Left lung (tissue), 10 donors: ENCODE data around the gene IFNL1. TPM values are rescaled to one million over a fixed set of nuclear protein-coding genes. Genes with fewer than 3 reads are reported as not detected.
A peak's percentile ranks its signal among the peaks of the same experiment; 100 is the strongest.

Experiments used
- ATAC-seq: fragments of 200-7000 bp; cut with Tn5 transposase; one replicate; pipeline ENCODE4 v1.9.1; 2020; ENCODE audit warnings: moderate library complexity
- DNase-seq, 4 donors: peaks; one replicate each; pipeline ENCODE4 v3.0.0-alpha.2; 2013 to 2020
- H3K27ac ChIP-seq, 2 donors: fragments of 200-600 bp; sonication (generic) in 1 of 2; one replicate each; pipeline versions ENCODE4 v1.5.0 to v1.8.0; 2020 to 2021
- H3K27me3 ChIP-seq, 2 donors: fragments of 200-600 bp; sonication (generic) in 1 of 2; one replicate each; pipeline versions ENCODE4 v1.5.0 to v1.8.0; 2020 to 2021
- H3K36me3 ChIP-seq, 2 donors: fragments of 200-600 bp; sonication (generic) in 1 of 2; one replicate each; pipeline versions ENCODE4 v1.5.0 to v1.8.0; 2020 to 2021
- H3K4me1 ChIP-seq, 2 donors: fragments of 200-600 bp; one replicate each; pipeline ENCODE4 v1.8.0; 2021
- H3K4me3 ChIP-seq, 2 donors: fragments of 200-600 bp; sonication (generic) in 1 of 2; one replicate each; pipeline versions ENCODE4 v1.5.0 to v1.8.0; 2020 to 2021; ENCODE audit warnings: mild to moderate bottlenecking in 1 of 2
- H3K9me3 ChIP-seq, 2 donors: fragments of 200-600 bp; sonication (generic) in 1 of 2; one replicate each; pipeline versions ENCODE4 v1.5.0 to v1.8.0; 2020 to 2021
- CTCF ChIP-seq, 2 donors: fragments of 200-600 bp; sonication (generic) in 1 of 2; IDR thresholded peaks; one replicate each; pipeline versions ENCODE4 v1.5.0 to v1.8.0; 2021; ENCODE audit warnings: antibody characterized with exemption in 2 of 2
- intact Hi-C, 2 donors: fragments of 100-400 bp; cut with DNase I; formaldehyde crosslinking; loops; one replicate each; pipeline versions ENCODE4 v1.11.2 to v1.14.2; 2022
- polyA plus RNA-seq, 6 donors: library from polyadenylated mRNA; unstranded; fragments of 120-200 nt; gene quantifications; one replicate each; pipeline ENCODE4 v1.2.1, GENCODE V29; 2013; ENCODE audit not compliant: insufficient read length in 6 of 6
- total RNA-seq, 2 donors: library from RNA; stranded (reverse); fragmentation: NEBNext Ultra II Directional; extraction: Animal tissue kit (Norgen Biotek cat#: 25700); gene quantifications; one replicate each; pipeline ENCODE4 v1.2.1, GENCODE V29; 2021
- donor health status: DM: no; HTN: yes; CAD: no.
- donor health status: DM: no; HTN: no; CAD: no.

Gene IFNL1
- total and polyA plus RNA-seq, 8 donors = not detected

GRCh38 chr19:39301562-39301961 lies 5.4 kb downstream of the IFNL1 start:
- no peaks in the 10 kb centered on the region for H3K9me3 ChIP-seq
- no peak for TF ChIP-seq CTCF (IDR thresholded peaks at IDR 0.05)
- peaks cover 0 to 18% of the 10 kb centered on the region in 2 donors for H3K27me3 ChIP-seq
- no peaks in the 10 kb centered on the region for H3K4me1 ChIP-seq
- no peak for DNase-seq
- intact Hi-C loops = no loop called here
- ATAC-seq = no peak
- H3K36me3 ChIP-seq = no peaks in the 10 kb centered on the region
- H3K27ac ChIP-seq = no peak overlapping the region
- H3K4me3 ChIP-seq = no peak overlapping the region

GRCh38 chr19:39303373-39304184 lies 7.4 kb downstream of the IFNL1 start:
- DNase-seq = no peak
- peaks cover 18 to 28% of the 10 kb centered on the region in 2 donors for H3K27me3 ChIP-seq
- intact Hi-C loops = no loop called here
- no peak overlapping the region for H3K4me3 ChIP-seq
- H3K36me3 ChIP-seq = peaks cover 0 to 14% of the 10 kb centered on the region in 2 donors
- no peak for TF ChIP-seq CTCF (IDR thresholded peaks at IDR 0.05)
- peak; percentile 21 for ATAC-seq
- H3K9me3 ChIP-seq = no peaks in the 10 kb centered on the region
- H3K27ac ChIP-seq = no peak overlapping the region
- H3K4me1 ChIP-seq = no peaks in the 10 kb centered on the region

GRCh38 chr19:39304185-39304513 lies 7.9 kb downstream of the IFNL1 start:
- peaks cover 19 to 31% of the 10 kb centered on the region in 2 donors for H3K27me3 ChIP-seq
- no peaks in the 10 kb centered on the region for H3K4me1 ChIP-seq
- no peak for TF ChIP-seq CTCF (IDR thresholded peaks at IDR 0.05)
- no peak for ATAC-seq
- intact Hi-C loops = no loop called here
- no peak overlapping the region for H3K4me3 ChIP-seq
- H3K9me3 ChIP-seq = no peaks in the 10 kb centered on the region
- peaks cover 0 to 14% of the 10 kb centered on the region in 2 donors for H3K36me3 ChIP-seq
- DNase-seq = no peak
- no peak overlapping the region for H3K27ac ChIP-seq

GRCh38 chr19:39304701-39305571 lies 8.7 kb downstream of the IFNL1 start:
- H3K9me3 ChIP-seq = no peaks in the 10 kb centered on the region
- H3K27ac ChIP-seq = no peak overlapping the region
- no peak for ATAC-seq
- no peak for TF ChIP-seq CTCF (IDR thresholded peaks at IDR 0.05)
- no peak overlapping the region for H3K4me3 ChIP-seq
- H3K36me3 ChIP-seq = peaks cover 0 to 14% of the 10 kb centered on the region in 2 donors
- DNase-seq = no peak
- peaks cover 19 to 31% of the 10 kb centered on the region in 2 donors for H3K27me3 ChIP-seq
- no peaks in the 10 kb centered on the region for H3K4me1 ChIP-seq
- intact Hi-C loops = no loop called here

GRCh38 chr19:39306075-39306474 lies 9.9 kb downstream of the IFNL1 start:
- DNase-seq = no peak
- ATAC-seq = no peak
- peaks cover 19 to 31% of the 10 kb centered on the region in 2 donors for H3K27me3 ChIP-seq
- TF ChIP-seq CTCF (IDR thresholded peaks at IDR 0.05) = no peak
- H3K36me3 ChIP-seq = peaks cover 0 to 14% of the 10 kb centered on the region in 2 donors
- H3K4me1 ChIP-seq = no peaks in the 10 kb centered on the region
- no peaks in the 10 kb centered on the region for H3K9me3 ChIP-seq
- no peak overlapping the region for H3K4me3 ChIP-seq
- H3K27ac ChIP-seq = no peak overlapping the region
- intact Hi-C loops = no loop called here
